Measurements from ENCODE around the gene OVCA2. TPM values are rescaled to one million over a fixed set of nuclear protein-coding genes. Genes with fewer than 3 reads are reported as not detected.
A peak's percentile ranks its signal among the peaks of the same experiment; 100 is the strongest.

The OVCA2 gene
- total RNA-seq, 1 donor from 2014 or later: 24.8 TPM

- H3K4me3 Mint-ChIP-seq: no peak overlapping the region
- H3K27ac Mint-ChIP-seq: peak overlapping the region; percentile 90
- peaks cover 74% of the 10 kb centered on the region for H3K4me1 Mint-ChIP-seq
- TF ChIP-seq, protein P1, sequence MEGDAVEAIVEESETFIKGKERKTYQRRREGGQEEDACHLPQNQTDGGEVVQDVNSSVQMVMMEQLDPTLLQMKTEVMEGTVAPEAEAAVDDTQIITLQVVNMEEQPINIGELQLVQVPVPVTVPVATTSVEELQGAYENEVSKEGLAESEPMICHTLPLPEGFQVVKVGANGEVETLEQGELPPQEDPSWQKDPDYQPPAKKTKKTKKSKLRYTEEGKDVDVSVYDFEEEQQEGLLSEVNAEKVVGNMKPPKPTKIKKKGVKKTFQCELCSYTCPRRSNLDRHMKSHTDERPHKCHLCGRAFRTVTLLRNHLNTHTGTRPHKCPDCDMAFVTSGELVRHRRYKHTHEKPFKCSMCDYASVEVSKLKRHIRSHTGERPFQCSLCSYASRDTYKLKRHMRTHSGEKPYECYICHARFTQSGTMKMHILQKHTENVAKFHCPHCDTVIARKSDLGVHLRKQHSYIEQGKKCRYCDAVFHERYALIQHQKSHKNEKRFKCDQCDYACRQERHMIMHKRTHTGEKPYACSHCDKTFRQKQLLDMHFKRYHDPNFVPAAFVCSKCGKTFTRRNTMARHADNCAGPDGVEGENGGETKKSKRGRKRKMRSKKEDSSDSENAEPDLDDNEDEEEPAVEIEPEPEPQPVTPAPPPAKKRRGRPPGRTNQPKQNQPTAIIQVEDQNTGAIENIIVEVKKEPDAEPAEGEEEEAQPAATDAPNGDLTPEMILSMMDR (IDR thresholded peaks at IDR 0.05; ENCODE audit: unreplicated experiment): no peak
- H3K27me3 Mint-ChIP-seq (ENCODE audit: low read depth): no peaks in the 10 kb centered on the region
- peaks cover 5% of the 10 kb centered on the region for H3K36me3 Mint-ChIP-seq
- no peaks in the 10 kb centered on the region for H3K9me3 Mint-ChIP-seq
- no peak for DNase-seq (ENCODE audit: low spot score in 2 of 2, unreplicated experiment in 2 of 2)
Measured at GRCh38 chr17:2090210-2090641, 48.4 kb downstream of the OVCA2 start.

DNA sequence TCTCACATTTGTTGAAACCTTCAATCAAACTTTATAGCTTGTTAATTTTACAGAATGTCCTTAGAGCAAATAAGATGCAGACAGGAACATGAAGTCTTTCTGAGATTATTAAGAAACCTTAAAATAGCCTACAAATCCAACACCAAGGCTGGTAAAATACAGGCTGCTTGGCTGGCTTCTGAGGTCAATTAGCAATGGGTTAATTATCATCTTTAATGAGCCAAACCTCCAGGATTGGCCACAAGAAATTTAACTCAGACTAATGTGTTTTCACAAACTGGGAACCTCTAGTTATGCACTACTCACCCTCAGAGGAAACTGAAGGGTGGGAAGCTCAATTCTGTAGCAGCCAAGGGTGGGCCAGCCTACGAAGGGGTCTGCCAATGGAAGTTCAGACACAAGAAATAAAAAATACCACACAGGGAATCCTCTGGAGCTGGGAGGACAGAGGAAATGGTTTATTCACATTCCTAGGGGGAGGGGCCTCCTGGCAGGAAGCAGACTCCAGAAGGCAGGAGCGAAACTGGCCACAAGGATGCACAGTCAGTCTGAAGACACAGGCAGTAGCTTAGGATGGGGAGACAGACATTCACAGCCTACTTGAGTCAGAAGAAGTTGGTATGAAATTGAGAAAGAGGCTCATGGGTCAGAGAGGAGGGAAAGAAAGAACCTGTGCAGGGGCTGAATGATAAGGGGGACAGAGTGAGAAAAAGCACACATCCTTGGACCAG is 49.1 kb downstream of the OVCA2 start:
- Mint-ChIP-seq H3K9me3 (no peaks in the 10 kb centered on the region), H3K36me3 (peaks cover 5% of the 10 kb centered on the region), H3K27ac (peak overlapping the region; percentile 90), H3K27me3 (ENCODE audit: low read depth) (no peaks in the 10 kb centered on the region), H3K4me3 (no peak overlapping the region), H3K4me1 (peaks cover 72% of the 10 kb centered on the region)
- TF ChIP-seq, protein P1 (IDR thresholded peaks at IDR 0.05; ENCODE audit: unreplicated experiment): no peak
- DNase-seq (ENCODE audit: low spot score in 2 of 2, unreplicated experiment in 2 of 2): peak; percentile 49 to 69

- peaks cover 67% of the 10 kb centered on the region for H3K4me1 Mint-ChIP-seq
- DNase-seq (ENCODE audit: low spot score in 2 of 2, unreplicated experiment in 2 of 2): no peak
- no peaks in the 10 kb centered on the region for H3K9me3 Mint-ChIP-seq
- peak overlapping the region; percentile 63 for H3K27ac Mint-ChIP-seq
- TF ChIP-seq, protein P1 (IDR thresholded peaks at IDR 0.05; ENCODE audit: unreplicated experiment): no peak
- no peaks in the 10 kb centered on the region for H3K27me3 Mint-ChIP-seq (ENCODE audit: low read depth)
- H3K4me3 Mint-ChIP-seq: no peak overlapping the region
- peaks cover 5% of the 10 kb centered on the region for H3K36me3 Mint-ChIP-seq
Measured at GRCh38 chr17:2092253-2092652, 50.4 kb downstream of the OVCA2 start.

Small RNAs within 50 kb of the gene (microRNA-seq; reads per million reads assigned to microRNA genes)
- gene MIR132 (1,002 reads per million, percentile 80 among the genes with 10 or more reads in this experiment), gene MIR212 (31.7 reads per million, percentile 51 among the genes with 10 or more reads in this experiment)

Other genes starting within 250 kb of the OVCA2 start
- gene SMYD4, start 212.1 kb upstream of the OVCA2 start, total RNA-seq: 21.9 to 24.9 TPM (median 24.5 TPM) in 3 replicates
- 91.2 to 98.0 TPM (median 94.2 TPM) in 3 replicates for gene RPA1, start 212.0 kb upstream of the OVCA2 start, total RNA-seq
- 0.20 to 0.23 TPM (median 0.22 TPM) in 3 replicates for gene RTN4RL1, start 16.7 kb upstream of the OVCA2 start, total RNA-seq
- 63.8 to 74.5 TPM (median 71.2 TPM) in 3 replicates for gene DPH1, start 11.9 kb upstream of the OVCA2 start, total RNA-seq
- gene HIC1, start 13.1 kb downstream of the OVCA2 start, total RNA-seq: 97.9 to 99.3 TPM (median 98.9 TPM) in 3 replicates